GM18909 (cell line): Measurements from ENCODE around the gene ACTL8.

Source experiments
- ATAC-seq: cut with Tn5 transposase; IDR thresholded peaks from one replicate; pipeline ENCODE4 v1.9.1; 2021; ENCODE audit warnings: mild to moderate bottlenecking; ENCODE audit not compliant: unreplicated experiment, poor library complexity

Gene ACTL8

GRCh38 chr1:17765444-17766411, 10.6 kb downstream of the ACTL8 start:
- no peak for ATAC-seq

- no peak for ATAC-seq
Measured at GRCh38 chr1:17768651-17769241, 13.6 kb downstream of the ACTL8 start.

- ATAC-seq, result no peak
Measured at GRCh38 chr1:17770983-17771382, 15.8 kb downstream of the ACTL8 start.

- no peak for ATAC-seq
Measured at GRCh38 chr1:17772615-17773212, 17.6 kb downstream of the ACTL8 start.

- no peak for ATAC-seq
Measured at GRCh38 chr1:17773591-17774326, 18.6 kb downstream of the ACTL8 start.

GRCh38 chr1:17774452-17774851, 19.3 kb downstream of the ACTL8 start:
- no peak for ATAC-seq

GRCh38 chr1:17775796-17776195, 20.7 kb downstream of the ACTL8 start:
- ATAC-seq, result no peak

GRCh38 chr1:17776426-17776825, 21.3 kb downstream of the ACTL8 start:
- ATAC-seq, result no peak

GRCh38 chr1:17777330-17777729, 22.2 kb downstream of the ACTL8 start:
- ATAC-seq, result no peak

GRCh38 chr1:17777818-17778217, 22.7 kb downstream of the ACTL8 start:
- no peak for ATAC-seq

GRCh38 chr1:17780916-17781315, 25.8 kb downstream of the ACTL8 start:
- no peak for ATAC-seq

GRCh38 chr1:17789926-17790325, 34.8 kb downstream of the ACTL8 start:
- no peak for ATAC-seq

- ATAC-seq, result no peak
Measured at GRCh38 chr1:17790383-17791054, 35.4 kb downstream of the ACTL8 start.

GRCh38 chr1:17791055-17791390, 35.9 kb downstream of the ACTL8 start:
- no peak for ATAC-seq

GRCh38 chr1:17791480-17791879, 36.3 kb downstream of the ACTL8 start:
- no peak for ATAC-seq

GRCh38 chr1:17792421-17792820, 37.3 kb downstream of the ACTL8 start:
- ATAC-seq, result no peak

GRCh38 chr1:17795081-17795809, 40.1 kb downstream of the ACTL8 start:
- no peak for ATAC-seq

GRCh38 chr1:17795836-17796645, 40.9 kb downstream of the ACTL8 start:
- no peak for ATAC-seq

- ATAC-seq, result no peak
Measured at GRCh38 chr1:17797478-17797877, 42.3 kb downstream of the ACTL8 start.
